SIG-M5 treated with dmso at 0.1 percent for 504 hours (cell line): ENCODE results near the gene CBL.
A peak's percentile ranks its signal among the peaks of the same experiment; 100 is the strongest.

Experiments
- DNase-seq: peaks from one replicate; lab custom pipeline; 2025; ENCODE audit not compliant: unreplicated experiment; lab: John Stamatoyannopoulos, UW

The CBL gene

DNA sequence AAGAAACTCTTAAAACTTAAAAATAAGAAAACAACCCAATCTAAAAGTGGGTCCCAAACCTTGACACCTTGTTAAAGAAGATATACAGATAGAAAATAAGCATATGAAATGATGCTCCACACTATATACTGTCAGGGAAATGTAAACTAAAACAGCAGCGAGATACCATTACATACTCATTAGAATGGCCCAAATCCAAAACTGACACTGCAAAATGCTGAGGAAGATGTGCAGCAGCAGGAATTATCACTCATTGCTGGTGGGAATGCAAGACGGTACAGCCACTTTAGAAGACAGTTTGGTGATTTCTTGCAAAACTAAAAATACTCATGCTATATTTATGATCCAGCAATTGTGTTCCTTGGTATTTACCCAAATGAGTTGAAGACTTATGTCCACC is 123.2 kb downstream of the CBL start:
- DNase-seq = no peak

DNA sequence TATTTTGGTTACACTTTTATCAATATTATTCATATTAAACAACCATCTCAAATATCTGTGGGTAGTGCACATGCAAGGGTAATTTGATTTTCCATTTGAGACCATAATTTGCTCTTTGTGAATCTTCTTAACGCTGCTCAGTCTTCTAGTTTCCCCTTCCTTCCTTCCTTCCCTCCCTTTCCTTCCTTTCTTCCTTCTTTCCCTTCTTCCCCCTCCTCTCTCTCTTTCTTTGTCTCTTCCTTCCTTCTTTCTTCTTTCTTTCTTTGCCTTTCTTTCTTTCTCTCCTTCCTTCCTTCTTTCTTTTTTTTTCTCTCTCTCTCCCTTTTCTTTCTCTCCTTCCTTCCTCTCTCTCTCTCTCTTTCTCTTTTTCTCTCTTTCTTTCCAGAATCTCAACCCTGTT is 124.1 kb downstream of the CBL start:
- DNase-seq = no peak

DNA sequence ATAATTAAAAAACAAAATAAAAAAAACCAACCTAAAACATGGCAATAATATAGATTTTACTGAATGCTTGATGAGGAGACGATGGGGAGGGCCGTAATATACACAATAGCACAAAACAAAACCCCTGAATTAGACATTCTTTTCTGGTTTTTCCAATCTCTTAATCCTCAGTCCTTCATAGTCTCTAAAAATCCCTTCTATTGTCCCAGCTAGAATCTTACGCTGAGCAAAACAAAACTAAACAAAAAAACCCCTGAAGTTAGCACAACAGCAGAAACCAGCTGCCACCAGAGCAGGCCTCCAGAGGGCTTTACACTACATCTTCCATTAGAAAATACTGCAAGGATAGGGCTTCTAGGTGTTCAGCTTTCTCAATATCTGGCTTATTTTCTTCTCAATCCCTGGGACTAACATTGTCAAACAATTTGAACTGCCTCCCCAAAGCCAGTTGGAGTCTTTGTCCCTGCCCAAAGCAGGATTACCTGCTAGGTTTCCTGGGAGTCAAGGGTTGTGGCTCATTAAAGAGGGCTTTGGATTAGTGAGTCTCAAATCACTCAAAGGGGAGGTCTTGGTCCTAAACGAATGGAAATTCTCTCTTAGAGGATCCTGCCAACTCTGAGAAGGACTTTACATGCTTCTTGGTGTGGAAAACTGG is 126.1 kb downstream of the CBL start:
- DNase-seq = no peak

DNA sequence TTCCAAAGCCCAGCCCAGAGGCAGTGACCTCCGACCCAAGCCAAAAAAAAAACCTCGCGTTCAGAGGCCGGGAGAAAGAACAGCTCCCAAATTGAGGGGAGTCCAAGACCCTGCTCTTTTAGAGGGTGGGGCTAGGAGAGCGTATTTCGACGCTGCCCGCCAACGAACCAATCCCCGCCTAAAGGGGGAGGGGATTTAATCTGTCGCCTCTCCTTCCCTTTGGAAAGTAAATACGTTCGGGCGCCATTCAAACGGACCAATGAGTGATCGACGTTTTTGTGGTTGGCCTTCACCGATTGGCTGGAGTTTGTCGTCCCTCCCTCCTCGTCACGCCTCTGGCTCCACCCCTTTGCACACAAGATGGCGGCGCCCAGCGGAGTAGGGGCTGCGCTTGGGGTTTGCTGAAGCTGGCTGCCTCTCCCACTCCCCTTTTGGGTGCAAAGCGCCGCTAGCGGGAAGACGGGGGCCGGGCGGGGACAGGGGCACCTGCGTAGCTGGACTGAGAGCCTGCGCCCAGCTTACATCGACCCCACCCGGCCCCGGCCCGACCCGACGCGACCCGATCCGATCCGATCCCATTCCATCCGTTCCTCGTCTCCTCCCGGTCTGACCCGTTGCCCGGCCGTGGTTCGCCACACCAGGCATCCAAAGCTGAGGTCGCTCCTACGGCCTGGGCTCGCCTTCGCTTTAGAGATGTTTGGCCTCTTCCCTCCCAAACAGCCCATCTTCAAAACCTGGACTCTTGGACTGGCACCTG is 128.2 kb downstream of the CBL start, which contains the start of gene RNF26:
Gene RNF26, plus strand, starts transcription at position 354 of the 757 bp plus-strand sequence. CDS start 596 bp downstream, outside the sequence.
- DNase-seq = peak; percentile 97

DNA sequence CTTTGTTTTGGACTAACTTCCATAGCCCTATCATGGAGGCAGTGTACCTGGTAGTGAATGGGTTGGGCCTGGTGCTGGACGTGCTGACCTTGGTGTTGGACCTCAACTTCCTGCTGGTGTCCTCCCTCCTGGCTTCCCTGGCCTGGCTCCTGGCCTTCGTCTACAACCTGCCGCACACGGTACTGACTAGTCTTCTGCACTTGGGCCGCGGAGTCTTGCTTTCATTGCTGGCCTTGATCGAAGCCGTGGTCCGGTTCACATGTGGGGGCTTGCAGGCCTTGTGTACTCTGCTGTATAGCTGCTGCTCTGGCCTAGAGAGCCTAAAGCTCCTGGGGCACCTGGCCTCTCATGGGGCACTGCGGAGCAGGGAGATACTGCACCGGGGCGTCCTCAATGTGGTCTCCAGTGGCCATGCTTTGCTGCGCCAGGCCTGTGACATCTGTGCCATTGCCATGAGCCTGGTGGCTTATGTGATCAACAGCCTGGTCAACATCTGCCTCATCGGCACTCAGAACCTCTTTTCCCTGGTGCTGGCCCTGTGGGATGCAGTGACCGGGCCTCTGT is 129.0 kb downstream of the CBL start:
- DNase-seq = no peak

DNA sequence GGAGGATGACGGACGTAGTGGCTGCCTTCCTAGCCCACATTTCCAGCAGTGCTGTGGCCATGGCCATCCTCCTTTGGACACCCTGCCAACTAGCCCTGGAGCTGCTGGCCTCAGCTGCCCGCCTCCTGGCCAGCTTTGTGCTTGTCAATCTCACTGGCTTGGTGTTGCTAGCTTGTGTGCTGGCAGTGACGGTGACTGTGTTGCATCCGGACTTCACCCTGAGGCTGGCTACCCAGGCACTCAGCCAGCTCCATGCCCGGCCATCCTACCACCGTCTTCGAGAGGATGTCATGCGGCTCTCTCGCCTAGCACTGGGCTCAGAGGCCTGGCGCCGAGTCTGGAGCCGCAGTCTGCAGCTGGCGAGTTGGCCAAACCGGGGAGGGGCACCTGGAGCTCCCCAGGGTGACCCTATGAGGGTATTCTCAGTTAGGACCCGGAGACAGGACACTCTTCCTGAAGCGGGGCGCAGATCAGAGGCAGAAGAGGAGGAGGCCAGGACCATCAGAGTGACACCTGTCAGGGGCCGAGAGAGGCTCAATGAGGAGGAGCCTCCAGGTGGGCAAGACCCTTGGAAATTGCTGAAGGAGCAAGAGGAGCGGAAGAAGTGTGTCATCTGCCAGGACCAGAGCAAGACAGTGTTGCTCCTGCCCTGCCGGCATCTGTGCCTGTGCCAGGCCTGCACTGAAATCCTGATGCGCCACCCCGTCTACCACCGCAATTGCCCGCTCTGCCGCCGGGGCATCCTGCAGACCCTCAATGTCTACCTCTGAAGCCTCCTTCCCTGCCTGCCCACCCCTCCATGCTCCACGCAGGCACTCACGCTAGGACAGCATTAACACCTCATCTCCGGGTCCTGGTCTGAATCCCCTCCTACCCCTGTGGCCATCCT is 129.8 kb downstream of the CBL start:
- no peak for DNase-seq

DNA sequence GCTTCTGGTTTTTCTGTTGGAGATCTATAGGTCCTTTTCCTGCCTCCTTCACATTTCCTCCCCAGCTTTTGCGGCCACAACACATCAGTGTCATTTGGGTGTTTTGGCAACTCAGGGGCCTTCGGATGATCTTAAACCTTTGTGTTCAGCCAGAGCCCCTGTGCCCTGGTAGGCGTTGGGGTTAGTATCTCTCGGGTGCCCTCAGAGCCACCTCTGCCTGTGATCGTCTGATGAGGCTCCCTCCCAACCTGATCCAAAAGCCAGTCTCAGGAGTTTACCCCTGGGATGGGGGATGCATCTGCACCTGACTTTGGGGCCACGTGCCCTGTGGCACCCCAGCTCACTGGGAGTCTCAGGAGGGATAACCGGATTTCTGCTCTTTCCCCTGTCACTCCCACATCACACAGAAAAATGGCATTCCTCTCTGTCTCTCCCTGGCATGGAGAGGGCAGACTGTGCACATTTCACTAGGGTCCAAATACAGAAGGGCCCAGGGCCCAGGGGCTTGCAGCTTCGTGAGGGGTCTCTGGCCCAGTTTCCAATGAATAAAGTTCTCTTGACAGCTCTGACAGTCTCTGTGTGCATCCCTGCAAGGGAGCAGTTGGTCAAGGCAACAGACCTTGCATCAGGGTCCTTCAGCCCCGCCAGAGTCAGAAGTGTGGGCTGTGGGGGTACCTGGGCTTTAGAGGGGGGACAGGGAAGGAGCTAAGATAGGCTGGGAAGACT is 130.8 kb downstream of the CBL start:
- DNase-seq = no peak

DNA sequence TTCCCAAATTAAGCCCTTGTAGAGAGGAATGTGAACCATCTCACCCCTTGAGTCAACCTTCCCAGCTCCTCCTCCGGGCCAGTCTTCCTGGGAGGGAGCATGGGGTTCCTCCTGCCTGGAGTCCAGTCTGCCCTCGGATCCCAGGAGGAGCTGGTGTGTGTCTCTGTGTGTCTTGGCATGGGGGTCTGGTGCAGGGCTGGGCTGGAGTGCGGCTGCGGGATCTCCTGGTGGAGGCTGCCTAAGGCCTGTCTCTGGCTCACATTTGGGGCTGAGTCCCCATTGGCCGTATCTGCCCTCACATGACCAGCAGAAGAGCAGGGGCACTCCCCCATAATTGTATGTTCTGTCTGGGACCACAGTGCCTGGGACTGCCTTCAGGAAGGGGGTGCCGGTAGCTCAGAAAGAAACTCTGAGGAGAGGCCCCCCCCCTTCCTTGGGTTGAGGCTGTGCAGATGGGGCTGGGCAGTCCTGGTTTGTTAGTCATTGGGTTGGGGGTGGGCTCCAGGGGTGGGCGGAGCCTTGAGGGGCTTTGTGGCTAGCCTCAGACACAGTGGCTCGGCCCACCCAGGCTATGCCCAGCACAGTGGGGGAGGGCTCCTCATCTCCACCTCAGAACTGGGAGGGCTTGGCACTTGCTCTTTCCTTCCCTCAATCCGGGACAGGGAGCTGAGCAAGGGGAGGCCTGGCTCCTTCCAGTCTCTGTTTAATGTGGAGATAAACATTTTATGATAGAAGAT is 131.6 kb downstream of the CBL start:
- DNase-seq = no peak

DNA sequence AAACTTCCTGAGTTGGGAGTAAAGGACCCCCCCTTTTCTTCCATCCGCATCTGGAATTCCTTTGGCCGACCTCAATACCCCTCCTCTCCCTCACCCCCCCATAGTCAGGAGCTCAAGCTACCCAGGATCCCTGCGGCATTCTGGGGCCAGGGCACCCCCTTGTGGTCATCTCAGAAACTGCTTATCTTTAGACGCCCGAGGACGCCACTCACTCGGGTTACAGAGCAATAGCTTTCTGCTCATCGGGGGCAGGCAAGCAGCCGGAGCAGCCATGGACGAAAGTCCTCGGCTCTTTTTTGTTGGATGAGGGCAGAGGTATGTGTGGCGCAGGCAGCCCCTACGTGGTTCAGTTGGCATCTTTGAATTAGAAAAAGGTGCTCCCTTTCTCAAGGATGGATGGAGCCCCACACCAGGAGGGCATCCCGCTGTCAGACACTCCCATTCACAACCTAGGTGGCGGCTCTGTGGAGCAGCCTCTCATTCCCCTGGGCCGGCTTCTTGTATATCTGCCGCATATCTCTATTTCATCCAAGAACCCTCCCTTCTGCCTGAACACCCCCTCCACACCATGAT is 132.3 kb downstream of the CBL start:
- peak; percentile 68 for DNase-seq

DNA sequence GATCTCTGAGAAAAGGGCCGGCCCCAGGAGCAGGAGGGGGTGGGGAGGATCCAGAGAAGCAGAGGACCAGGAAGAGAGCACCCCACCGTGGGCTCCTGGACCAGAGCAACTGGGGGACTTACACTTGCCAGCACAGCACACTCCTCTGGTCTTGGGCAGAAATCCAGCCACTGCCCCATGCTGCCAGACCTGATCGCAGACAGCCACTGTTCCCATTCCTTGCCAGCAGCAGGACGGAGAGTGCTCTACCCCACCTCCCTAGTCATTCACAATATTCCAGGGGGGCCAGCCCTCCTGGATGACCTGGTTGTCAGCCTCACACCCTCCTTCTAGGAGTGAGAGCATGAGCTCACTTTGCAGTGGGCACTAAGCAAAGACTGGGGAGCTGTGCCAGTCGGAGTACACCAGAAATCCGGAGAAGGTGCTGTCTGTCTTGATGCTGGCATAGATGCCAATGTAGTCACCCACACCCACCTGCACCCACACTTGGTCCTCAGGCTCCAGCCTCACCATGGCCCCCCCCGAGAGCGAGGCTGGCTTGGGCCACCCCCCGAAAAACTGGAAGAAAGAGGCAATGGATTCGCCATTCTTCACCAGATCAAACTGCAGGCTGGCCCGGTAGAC is 132.9 kb downstream of the CBL start:
- no peak for DNase-seq

DNA sequence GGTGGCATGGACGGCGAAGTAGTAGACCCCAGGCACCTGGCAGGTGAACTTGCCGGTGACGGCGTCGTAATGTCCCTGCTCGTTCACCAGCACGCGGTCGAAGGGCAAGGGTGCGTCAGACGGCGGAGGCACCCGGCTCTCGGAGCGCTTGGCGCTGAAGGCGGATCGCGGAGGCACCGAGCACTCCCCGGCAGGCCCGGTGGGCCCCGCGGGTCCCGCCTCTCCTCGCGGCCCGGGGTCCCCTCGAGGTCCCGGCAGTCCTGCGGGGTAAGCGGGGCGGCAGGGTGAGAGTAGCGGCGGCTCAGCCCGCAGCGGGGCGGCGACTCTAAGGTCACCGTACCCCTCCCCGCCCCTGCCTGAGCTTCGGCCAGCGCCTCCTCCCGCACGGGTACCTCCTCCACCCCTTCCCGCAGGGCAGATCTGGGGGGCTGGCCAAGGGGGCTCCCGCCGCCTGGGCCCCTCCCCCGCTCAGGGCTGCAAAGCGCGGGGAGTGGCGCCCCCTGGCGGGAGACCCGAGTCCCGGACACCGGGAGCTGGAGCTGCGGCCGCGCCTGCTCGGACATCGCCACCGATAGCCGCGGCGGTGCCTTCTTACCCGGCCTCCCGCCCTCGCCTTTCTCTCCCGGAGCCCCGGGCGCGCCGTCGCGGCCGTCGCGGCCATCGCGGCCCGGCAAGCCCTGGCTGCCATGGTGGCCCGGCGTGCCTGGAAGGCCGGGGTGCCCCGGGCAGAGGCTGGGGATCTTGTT is 133.6 kb downstream of the CBL start:
- no peak for DNase-seq

DNA sequence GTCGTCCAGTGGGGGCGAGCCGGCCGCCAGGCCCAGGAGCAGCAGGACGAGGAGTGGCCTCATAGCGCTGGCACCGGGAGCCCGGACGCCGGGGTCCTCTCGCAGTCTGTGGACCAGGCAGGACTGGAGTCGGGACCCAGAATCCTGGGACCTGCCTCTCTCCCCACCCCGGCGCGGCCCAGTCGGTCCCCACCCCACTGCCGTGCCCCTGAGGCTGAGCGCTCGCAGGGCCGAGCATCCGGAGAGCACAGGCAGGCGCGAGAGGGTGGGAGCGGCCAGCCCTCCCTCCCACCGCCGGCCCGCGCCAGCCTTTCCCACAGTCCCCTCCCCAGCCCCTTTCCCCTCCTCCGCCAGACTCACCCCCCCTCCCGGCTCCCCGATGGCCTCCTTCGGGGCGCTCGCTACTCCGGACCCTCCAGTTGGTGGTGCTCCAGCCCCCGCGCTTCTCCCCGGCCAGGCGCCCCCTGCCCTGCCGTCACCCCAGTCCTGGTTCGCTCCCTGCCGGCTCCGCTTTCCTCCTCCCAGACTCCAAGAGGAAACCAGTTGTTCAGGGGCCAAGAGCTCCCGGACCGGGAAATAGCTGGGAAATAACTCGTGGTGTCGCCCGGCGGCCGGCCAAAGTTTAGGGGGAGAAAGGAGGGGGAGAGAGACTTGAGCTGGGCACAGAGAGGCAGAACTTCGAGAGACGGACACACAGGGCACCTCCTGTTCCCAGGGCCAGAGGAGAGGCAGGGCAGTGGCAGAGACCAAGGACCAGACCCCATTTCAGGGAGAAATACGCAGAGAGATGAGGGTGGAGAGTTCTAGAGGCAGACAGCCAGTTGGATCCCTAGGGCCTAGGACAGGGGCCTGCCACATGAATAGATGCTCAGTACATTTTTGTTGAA is 134.4 kb downstream of the CBL start, which contains the start of gene C1QTNF5:
Gene C1QTNF5, minus strand, starts transcription at position 549 of the 887 bp plus-strand sequence. Its CDS starts 486 bp downstream, at position 63.
- DNase-seq = no peak

DNA sequence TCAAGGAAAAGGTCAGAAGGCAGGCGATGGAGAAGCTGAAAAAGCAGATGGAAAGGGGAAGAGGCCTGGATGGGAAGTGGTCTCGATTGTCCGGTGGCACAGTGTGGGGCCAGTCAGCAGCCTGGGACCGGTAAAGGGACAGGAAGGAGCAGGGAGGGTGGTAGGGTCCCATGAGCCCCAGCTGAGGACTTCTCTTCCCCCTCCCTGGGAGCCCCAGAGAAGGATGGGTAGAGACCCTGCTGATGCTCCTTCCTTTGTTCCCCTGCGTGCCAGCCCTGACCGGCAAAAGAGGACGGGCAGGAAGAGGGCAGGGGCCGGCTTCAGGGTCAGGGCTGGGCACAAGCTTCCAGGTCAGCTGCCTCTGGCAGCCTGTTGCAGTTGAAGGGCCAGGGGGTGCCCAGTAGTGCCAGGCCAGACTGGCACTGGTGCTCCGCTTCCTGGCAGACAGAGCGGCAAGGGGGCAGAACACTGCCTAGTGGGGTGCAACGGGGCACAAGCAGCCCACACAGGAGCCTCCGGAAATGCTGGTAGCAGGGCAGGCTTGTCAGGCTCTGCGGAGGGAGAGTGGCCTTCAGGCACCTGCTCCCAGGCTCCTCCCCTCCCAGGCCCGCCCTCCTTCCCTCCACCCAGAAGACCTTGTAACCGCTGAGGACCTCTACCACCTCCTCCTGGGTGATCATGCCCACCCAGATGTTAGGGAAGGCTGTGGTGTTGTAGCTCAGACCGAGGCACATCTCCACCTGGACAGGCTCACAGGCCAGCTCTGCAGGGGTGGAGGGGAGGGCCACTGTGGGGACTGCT is 135.3 kb downstream of the CBL start:
- no peak for DNase-seq

DNA sequence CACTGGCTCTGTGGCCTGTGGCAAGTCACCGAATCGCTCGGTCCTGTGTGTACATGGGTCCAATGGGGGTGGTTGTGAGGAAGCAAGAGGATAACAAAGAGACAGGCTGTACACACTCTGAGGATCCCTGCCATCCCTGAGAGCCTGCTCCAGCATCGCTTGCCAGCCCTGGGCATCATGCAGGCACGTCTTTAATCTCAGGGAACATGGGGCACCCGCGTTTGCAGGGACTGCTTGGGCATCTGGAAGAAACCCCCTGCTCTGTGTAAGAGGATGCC is 135.8 kb downstream of the CBL start:
- no peak for DNase-seq

DNA sequence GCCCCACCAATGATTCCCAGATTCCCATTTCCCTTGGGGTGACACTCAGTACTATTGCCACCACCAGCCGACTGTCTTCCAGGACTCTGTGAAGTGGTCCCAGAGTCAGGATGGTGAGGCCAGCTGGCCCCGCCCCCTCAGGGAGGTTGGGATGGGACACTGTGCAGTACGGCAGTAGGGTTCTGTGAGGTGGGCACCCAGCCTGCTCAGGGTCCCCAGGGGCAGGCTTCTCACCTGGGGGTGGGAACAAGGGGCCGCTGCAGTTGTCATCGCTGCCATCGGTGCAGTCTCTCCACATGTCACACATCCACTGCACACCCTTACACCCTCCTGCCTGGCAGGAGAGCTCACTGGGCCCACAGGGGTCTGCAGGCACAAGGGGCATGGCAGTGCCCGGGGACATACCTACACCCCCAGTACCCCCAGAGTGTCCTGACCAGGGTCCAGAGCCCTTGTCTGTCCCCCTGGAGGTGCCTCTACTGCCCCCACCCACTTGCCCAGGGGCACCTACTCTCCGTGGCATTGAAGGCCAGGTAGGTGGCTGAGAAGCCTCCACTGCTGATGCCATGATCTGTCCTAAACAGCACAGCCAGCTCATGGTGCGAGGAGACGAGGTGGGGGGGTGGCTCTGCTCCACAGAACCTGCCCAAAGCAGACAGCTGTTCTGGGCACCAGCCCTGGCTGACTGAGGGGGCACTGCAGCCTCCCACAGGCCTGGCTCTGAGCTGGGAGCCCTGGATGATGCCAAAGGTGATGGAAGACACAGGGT is 136.4 kb downstream of the CBL start:
- no peak for DNase-seq

DNA sequence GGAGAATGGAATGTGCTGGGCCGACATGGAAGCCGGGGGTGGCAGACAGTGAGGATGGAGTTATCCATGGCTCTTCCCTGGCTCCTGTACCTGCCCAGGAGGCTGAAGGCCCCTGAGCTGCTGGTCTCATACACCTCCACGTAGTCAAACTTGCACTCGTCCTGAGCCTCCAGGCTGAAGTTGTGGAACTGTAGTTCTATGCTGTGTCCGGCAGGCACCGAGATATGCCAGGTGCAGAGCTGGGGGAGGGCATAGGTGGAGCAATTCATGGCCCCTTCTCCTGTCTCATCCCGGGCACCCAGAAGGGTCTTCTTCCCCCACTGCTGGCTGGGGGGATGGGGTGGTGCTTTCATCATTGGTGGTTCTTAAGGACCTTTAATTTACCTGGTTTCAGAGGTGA is 137.6 kb downstream of the CBL start:
- no peak for DNase-seq
